IPS-20b (cell line): ENCODE data around the gene MYO18B.
"Not testable (repeated sequence)": the region's sequence is repeated elsewhere in the genome, so short reads cannot be mapped to it uniquely, and the experiment has no call there.

Experiments
- H3K27ac ChIP-seq: one replicate; pipeline ENCODE4 v1.5.1; 2013; ENCODE audit warnings: low read length
- H3K27me3 ChIP-seq: 2 replicates; pipeline ENCODE4 v1.6.1; 2013; ENCODE audit warnings: mild to moderate bottlenecking, low read length, inconsistent platforms; ENCODE audit not compliant: insufficient read depth
- H3K36me3 ChIP-seq: 2 replicates; pipeline ENCODE4 v1.6.1; 2013; ENCODE audit warnings: low read depth, mild to moderate bottlenecking, inconsistent platforms, low read length, moderate library complexity; ENCODE audit not compliant: insufficient read depth
- H3K4me1 ChIP-seq: 2 replicates; pipeline ENCODE4 v1.6.1; 2013; ENCODE audit warnings: mild to moderate bottlenecking, control low read depth, inconsistent platforms, low read length, moderate library complexity; ENCODE audit not compliant: insufficient read depth
- H3K4me3 ChIP-seq: 2 replicates; pipeline ENCODE4 v1.5.1; 2013; ENCODE audit warnings: mild to moderate bottlenecking, low read length, inconsistent platforms
- H3K9ac ChIP-seq: 2 replicates; pipeline ENCODE4 v1.6.1; 2013; ENCODE audit warnings: low read depth, mild to moderate bottlenecking, inconsistent platforms, low read length, moderate library complexity
- H3K9me3 ChIP-seq: 2 replicates; pipeline ENCODE4 v1.6.1; 2013; ENCODE audit warnings: mild to moderate bottlenecking, low read depth, low read length, inconsistent platforms; ENCODE audit not compliant: insufficient read depth

MYO18B gene

GRCh38 chr22:25701056-25701780, 40.8 kb upstream of the MYO18B start:
- no peak overlapping the region for H3K4me3 ChIP-seq
- H3K4me1 ChIP-seq = no peaks in the 10 kb centered on the region
- H3K9me3 ChIP-seq = no peaks in the 10 kb centered on the region
- no peak overlapping the region for H3K27ac ChIP-seq
- H3K9ac ChIP-seq = no peak overlapping the region
- no peaks in the 10 kb centered on the region for H3K27me3 ChIP-seq
- H3K36me3 ChIP-seq = peaks cover 20% of the 10 kb centered on the region; the same call in 1 of the 2 replicates

DNA sequence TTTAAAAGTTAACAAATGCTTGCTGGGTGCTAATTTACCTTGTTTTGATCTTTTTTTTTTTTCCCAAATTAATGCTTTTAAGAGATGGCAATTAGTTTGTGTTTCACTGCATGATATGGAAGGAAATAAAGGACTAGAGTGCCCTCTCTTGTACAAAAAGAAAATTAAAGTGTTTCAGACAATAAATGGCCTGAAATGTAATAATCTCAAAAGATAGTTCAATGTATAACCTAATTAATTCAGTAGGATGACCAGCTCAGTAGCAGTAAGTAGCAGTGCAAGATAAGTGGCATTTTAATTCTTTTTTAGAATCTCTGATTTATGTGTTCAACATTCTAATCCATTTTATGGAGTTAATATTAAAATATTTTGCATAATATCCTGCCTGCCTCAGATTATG, 39.9 kb upstream of the MYO18B start:
- H3K4me3 ChIP-seq = no peak overlapping the region
- no peak overlapping the region for H3K9ac ChIP-seq
- H3K4me1 ChIP-seq = no peaks in the 10 kb centered on the region
- no peaks in the 10 kb centered on the region for H3K9me3 ChIP-seq
- H3K27me3 ChIP-seq = no peaks in the 10 kb centered on the region
- H3K36me3 ChIP-seq = peaks cover 12% of the 10 kb centered on the region; the same call in 1 of the 2 replicates
- H3K27ac ChIP-seq = no peak overlapping the region

- H3K9ac ChIP-seq = no peak overlapping the region
- H3K4me3 ChIP-seq = no peak overlapping the region
- no peak overlapping the region for H3K27ac ChIP-seq
- no peaks in the 10 kb centered on the region for H3K9me3 ChIP-seq
- H3K4me1 ChIP-seq = no peaks in the 10 kb centered on the region
- H3K27me3 ChIP-seq = no peaks in the 10 kb centered on the region
- H3K36me3 ChIP-seq = peaks cover 12% of the 10 kb centered on the region; the same call in 1 of the 2 replicates
Observed at GRCh38 chr22:25702571-25703167, 39.3 kb upstream of the MYO18B start.

DNA sequence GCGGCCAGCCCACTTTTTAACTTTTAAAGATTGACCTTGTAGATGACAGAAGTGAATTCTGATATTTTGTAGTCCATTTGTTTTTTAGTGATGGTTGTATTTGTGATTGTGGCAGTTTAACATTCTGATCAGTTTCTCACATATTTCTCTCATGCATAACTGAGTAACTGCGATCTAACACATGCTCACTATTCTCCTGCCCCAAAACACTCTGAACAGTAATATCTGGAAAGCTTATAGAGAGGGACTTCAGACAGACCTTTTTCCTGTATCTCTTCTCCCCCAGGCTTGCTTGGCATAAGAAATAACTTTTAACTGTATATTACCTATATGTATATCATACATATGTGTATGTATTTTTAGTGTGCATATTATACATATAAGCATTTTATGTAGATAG, 37.3 kb upstream of the MYO18B start:
- Histone ChIP-seq H3K36me3 (peaks cover 12% of the 10 kb centered on the region; the same call in 1 of the 2 replicates), H3K27me3 (no peaks in the 10 kb centered on the region), H3K4me1 (no peaks in the 10 kb centered on the region), H3K9me3 (no peaks in the 10 kb centered on the region), H3K9ac (no peak overlapping the region), H3K27ac (no peak overlapping the region), H3K4me3 (no peak overlapping the region)

GRCh38 chr22:25706197-25706596, 35.8 kb upstream of the MYO18B start:
- no peaks in the 10 kb centered on the region for H3K9me3 ChIP-seq
- H3K36me3 ChIP-seq = peaks cover 20% of the 10 kb centered on the region; the same call in 1 of the 2 replicates
- H3K27me3 ChIP-seq = no peaks in the 10 kb centered on the region
- H3K4me3 ChIP-seq = no peak overlapping the region
- H3K9ac ChIP-seq = no peak overlapping the region
- H3K4me1 ChIP-seq = no peaks in the 10 kb centered on the region
- no peak overlapping the region for H3K27ac ChIP-seq

DNA sequence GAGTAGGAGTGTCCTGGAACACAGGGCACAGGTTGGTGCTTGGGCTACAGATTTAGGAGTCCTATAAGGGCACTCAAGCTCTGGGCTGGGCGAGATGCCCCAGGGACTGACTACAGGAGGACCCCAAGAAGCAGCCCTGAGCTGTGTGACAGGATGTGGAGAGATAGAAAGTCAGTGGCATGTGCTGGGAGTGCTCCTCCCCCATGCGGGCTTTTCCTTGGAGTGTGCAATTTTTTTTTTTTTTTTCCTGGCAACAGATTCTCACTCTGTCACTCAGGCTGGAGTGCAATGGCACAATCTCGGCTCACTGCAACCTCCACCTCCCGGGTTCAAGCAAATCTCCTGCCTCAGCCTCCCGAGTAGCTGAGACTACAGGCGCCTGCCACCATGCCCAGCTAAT, 33.6 kb upstream of the MYO18B start:
- H3K27ac ChIP-seq, H3K4me3 ChIP-seq, H3K9ac ChIP-seq, H3K9me3 ChIP-seq, H3K4me1 ChIP-seq, H3K27me3 ChIP-seq: not testable (repeated sequence)
- peaks cover 20% of the 10 kb centered on the region; the same call in 1 of the 2 replicates for H3K36me3 ChIP-seq

DNA sequence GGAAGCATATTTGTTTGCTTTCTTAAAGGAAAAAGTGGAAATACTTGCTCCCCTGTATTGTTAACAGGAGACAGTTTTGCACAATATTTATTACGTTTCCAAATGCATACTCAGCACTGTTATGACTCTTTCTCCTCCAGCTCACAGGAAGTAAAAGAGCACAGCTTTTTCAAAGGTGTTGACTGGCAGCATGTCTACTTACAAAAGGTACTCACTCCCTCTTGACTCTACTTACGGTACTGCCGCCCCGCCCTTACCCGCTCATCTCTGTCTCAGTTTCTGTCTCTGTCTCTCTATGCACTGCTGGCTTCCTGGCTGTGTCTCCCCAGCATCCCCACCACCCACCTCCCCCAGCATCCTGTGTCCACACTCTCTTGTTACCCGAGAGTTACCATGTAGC, 32.2 kb upstream of the MYO18B start:
- Histone ChIP-seq H3K9ac (no peak overlapping the region), H3K36me3 (peaks cover 33% of the 10 kb centered on the region; the same call in 1 of the 2 replicates), H3K27ac (no peak overlapping the region), H3K4me3 (no peak overlapping the region), H3K4me1 (no peaks in the 10 kb centered on the region), H3K27me3 (no peaks in the 10 kb centered on the region), H3K9me3 (no peaks in the 10 kb centered on the region)

DNA sequence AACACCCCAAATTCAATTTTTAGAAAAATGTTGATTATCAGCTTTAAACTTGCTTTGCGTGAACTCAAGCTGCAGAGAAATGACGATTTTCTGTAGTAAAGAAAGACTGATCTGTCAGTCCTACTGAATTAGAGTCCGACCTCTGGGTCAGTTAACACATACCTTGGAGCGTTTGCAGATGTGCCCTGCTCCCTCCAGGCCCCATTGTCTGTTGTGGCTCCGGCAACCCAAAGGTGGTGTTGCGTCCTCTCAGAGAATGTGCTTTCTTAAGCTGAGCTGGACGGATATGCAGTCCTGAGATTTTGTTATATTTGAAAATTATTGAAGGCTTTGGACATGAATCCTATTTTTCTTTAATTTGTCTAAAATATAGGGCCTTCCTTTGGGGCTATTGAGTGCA, 31.5 kb upstream of the MYO18B start:
- Histone ChIP-seq H3K4me1 (no peaks in the 10 kb centered on the region), H3K9me3 (no peaks in the 10 kb centered on the region), H3K9ac (no peak overlapping the region), H3K27me3 (no peaks in the 10 kb centered on the region), H3K36me3 (peaks cover 34% of the 10 kb centered on the region; the same call in 1 of the 2 replicates), H3K27ac (no peak overlapping the region), H3K4me3 (no peak overlapping the region)

GRCh38 chr22:25711491-25711890, 30.5 kb upstream of the MYO18B start:
- Histone ChIP-seq H3K27ac (no peak overlapping the region), H3K36me3 (peaks cover 34% of the 10 kb centered on the region; the same call in 1 of the 2 replicates), H3K4me3 (no peak overlapping the region)

GRCh38 chr22:25712661-25713400, 29.2 kb upstream of the MYO18B start:
- no peak overlapping the region for H3K4me3 ChIP-seq
- no peaks in the 10 kb centered on the region for H3K27me3 ChIP-seq
- H3K36me3 ChIP-seq = peaks cover 35% of the 10 kb centered on the region; the same call in 1 of the 2 replicates
- H3K27ac ChIP-seq = no peak overlapping the region
- H3K9me3 ChIP-seq = no peaks in the 10 kb centered on the region
- H3K9ac ChIP-seq = no peak overlapping the region
- H3K4me1 ChIP-seq = no peaks in the 10 kb centered on the region

More at GRCh38 chr22:25711491-25711890, 30.5 kb upstream of the MYO18B start:
- Histone ChIP-seq H3K27me3 (no peaks in the 10 kb centered on the region), H3K4me1 (no peaks in the 10 kb centered on the region), H3K9me3 (no peaks in the 10 kb centered on the region), H3K9ac (no peak overlapping the region)

GRCh38 chr22:25714070-25714469, 27.9 kb upstream of the MYO18B start:
- Histone ChIP-seq H3K36me3 (peaks cover 44% of the 10 kb centered on the region; the same call in 1 of the 2 replicates), H3K4me1 (no peaks in the 10 kb centered on the region)

More at GRCh38 chr22:25714070-25714469, 27.9 kb upstream of the MYO18B start:
- Histone ChIP-seq H3K27me3 (no peaks in the 10 kb centered on the region), H3K4me3 (no peak overlapping the region), H3K9ac (no peak overlapping the region), H3K27ac (no peak overlapping the region), H3K9me3 (no peaks in the 10 kb centered on the region)
